ENCODE results near the gene KRT83.

DNA sequence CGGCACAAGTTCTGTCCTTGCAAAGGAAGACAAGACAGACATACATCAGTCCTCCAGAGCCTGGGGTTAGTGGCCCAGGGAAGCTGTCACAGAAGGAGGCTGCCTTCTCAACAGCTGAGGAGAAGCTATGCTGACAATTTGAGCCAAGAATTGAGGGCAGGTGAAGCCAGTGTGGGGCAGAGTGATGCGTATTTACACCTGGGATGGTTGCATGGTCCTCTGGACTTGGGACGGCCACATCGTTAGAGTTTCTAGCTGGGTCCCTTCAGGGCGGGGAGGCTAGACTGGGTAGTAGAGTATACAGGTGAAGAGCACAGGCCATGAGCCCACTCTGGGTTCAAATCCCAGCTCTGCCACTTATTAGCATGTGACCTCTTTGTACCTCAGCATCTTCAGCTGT, 29.6 kb upstream of the KRT83 start:
- TF ChIP-seq, protein P1, sequence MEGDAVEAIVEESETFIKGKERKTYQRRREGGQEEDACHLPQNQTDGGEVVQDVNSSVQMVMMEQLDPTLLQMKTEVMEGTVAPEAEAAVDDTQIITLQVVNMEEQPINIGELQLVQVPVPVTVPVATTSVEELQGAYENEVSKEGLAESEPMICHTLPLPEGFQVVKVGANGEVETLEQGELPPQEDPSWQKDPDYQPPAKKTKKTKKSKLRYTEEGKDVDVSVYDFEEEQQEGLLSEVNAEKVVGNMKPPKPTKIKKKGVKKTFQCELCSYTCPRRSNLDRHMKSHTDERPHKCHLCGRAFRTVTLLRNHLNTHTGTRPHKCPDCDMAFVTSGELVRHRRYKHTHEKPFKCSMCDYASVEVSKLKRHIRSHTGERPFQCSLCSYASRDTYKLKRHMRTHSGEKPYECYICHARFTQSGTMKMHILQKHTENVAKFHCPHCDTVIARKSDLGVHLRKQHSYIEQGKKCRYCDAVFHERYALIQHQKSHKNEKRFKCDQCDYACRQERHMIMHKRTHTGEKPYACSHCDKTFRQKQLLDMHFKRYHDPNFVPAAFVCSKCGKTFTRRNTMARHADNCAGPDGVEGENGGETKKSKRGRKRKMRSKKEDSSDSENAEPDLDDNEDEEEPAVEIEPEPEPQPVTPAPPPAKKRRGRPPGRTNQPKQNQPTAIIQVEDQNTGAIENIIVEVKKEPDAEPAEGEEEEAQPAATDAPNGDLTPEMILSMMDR (IDR thresholded peaks at IDR 0.05), result no peak
- TF ChIP-seq POLR2A (IDR thresholded peaks at IDR 0.05), result no peak

Measured in thyroid gland (tissue), 4 donors.